NCI-H187 treated with DMSO at 0.1 percent for 48 hours (cell line): ENCODE measurements around the gene KLHL36.
"Not testable (repeated sequence)": the region's sequence is repeated elsewhere in the genome, so short reads cannot be mapped to it uniquely, and the experiment has no call there.

Source experiments
- DNase-seq: peaks from one replicate; lab custom pipeline; 2025; lab: John Stamatoyannopoulos, UW

Gene KLHL36

GRCh38 chr16:84616515-84616914 lies 31.8 kb upstream of the KLHL36 start:
- DNase-seq: no peak

- DNase-seq: no peak
Observed at GRCh38 chr16:84617041-84617790, 31.1 kb upstream of the KLHL36 start.

- DNase-seq: peak; percentile 63
Observed at GRCh38 chr16:84617791-84618580, 30.3 kb upstream of the KLHL36 start, which contains the start of gene COTL1. Gene COTL1, minus strand, starts transcription at chr16:84618078. Its CDS starts 164 bp downstream, at chr16:84617914.

- DNase-seq: no peak
Observed at GRCh38 chr16:84618581-84619460, 29.5 kb upstream of the KLHL36 start.

GRCh38 chr16:84620913-84621312 lies 27.4 kb upstream of the KLHL36 start:
- DNase-seq: not testable (repeated sequence)

- DNase-seq: no peak
Observed at GRCh38 chr16:84625556-84625955, 22.8 kb upstream of the KLHL36 start.

- no peak for DNase-seq
Observed at GRCh38 chr16:84628226-84628731, 20.0 kb upstream of the KLHL36 start.

GRCh38 chr16:84629580-84629979 lies 18.7 kb upstream of the KLHL36 start:
- no peak for DNase-seq

GRCh38 chr16:84630009-84630408 lies 18.3 kb upstream of the KLHL36 start:
- DNase-seq: no peak

GRCh38 chr16:84630446-84631152 lies 17.7 kb upstream of the KLHL36 start:
- no peak for DNase-seq

- DNase-seq: no peak
Observed at GRCh38 chr16:84631153-84631466, 17.2 kb upstream of the KLHL36 start.

- no peak for DNase-seq
Observed at GRCh38 chr16:84631886-84632285, 16.4 kb upstream of the KLHL36 start.

GRCh38 chr16:84632862-84633261 lies 15.4 kb upstream of the KLHL36 start:
- DNase-seq: not testable (repeated sequence)

- DNase-seq: no peak
Observed at GRCh38 chr16:84633622-84634021, 14.7 kb upstream of the KLHL36 start.

GRCh38 chr16:84635702-84636101 lies 12.6 kb upstream of the KLHL36 start:
- DNase-seq: no peak

- no peak for DNase-seq
Observed at GRCh38 chr16:84637709-84638108, 10.6 kb upstream of the KLHL36 start.

- DNase-seq: no peak
Observed at GRCh38 chr16:84638231-84638806, 10.0 kb upstream of the KLHL36 start.

- no peak for DNase-seq
Observed at GRCh38 chr16:84640145-84640544, 8.2 kb upstream of the KLHL36 start.

GRCh38 chr16:84641643-84642358 lies 6.5 kb upstream of the KLHL36 start:
- no peak for DNase-seq

GRCh38 chr16:84643180-84643583 lies 5.1 kb upstream of the KLHL36 start:
- no peak for DNase-seq

GRCh38 chr16:84643674-84644073 lies 4.6 kb upstream of the KLHL36 start:
- no peak for DNase-seq
